Immature natural killer cell (primary cell): ENCODE results near the gene RAD21L1. TPM values are rescaled to one million over a fixed set of nuclear protein-coding genes. Genes with fewer than 3 reads are reported as not detected.
A peak's percentile ranks its signal among the peaks of the same experiment; 100 is the strongest.

Experiments used
- DNase-seq, 3 donors: peaks; one replicate each; pipeline ENCODE4 v3.0.0; 2022; ENCODE audit warnings: mixed read lengths in 1 of 3
- H3K27ac Mint-ChIP-seq, 6 donors: one replicate each; pipeline ENCODE4 v1.8.0; 2020; ENCODE audit warnings: mixed read lengths in 6 of 6, mild to moderate bottlenecking in 5 of 6, inconsistent platforms in 4 of 6, moderate library complexity in 3 of 6
- H3K27me3 Mint-ChIP-seq, 3 donors: one replicate each; pipeline ENCODE4 v1.8.0; 2020 to 2021; ENCODE audit warnings: low read depth in 3 of 3, mild to moderate bottlenecking in 3 of 3, mixed read lengths in 3 of 3, moderate library complexity in 3 of 3, inconsistent platforms in 1 of 3
- H3K36me3 Mint-ChIP-seq, 3 donors: one replicate each; pipeline ENCODE4 v1.8.0; 2020; ENCODE audit warnings: mixed read lengths in 3 of 3, inconsistent platforms in 2 of 3, mild to moderate bottlenecking in 2 of 3
- H3K4me1 Mint-ChIP-seq, 2 donors: one replicate each; pipeline ENCODE4 v1.8.0; 2020; ENCODE audit warnings: inconsistent platforms in 2 of 2, mild to moderate bottlenecking in 2 of 2, mixed read lengths in 2 of 2, moderate library complexity in 1 of 2
- H3K4me3 Mint-ChIP-seq, 5 donors: one replicate each; pipeline ENCODE4 v1.8.0; 2020; ENCODE audit warnings: mild to moderate bottlenecking in 5 of 5, mixed read lengths in 5 of 5, inconsistent platforms in 3 of 5, moderate library complexity in 3 of 5
- H3K9me3 Mint-ChIP-seq, 6 donors: one replicate each; pipeline ENCODE4 v1.8.0; 2020; ENCODE audit warnings: mild to moderate bottlenecking in 6 of 6, mixed read lengths in 6 of 6, inconsistent platforms in 4 of 6, moderate library complexity in 3 of 6
- polyA plus RNA-seq, 3 donors: library from polyadenylated mRNA; unstranded; fragments of 300-500 nt; fragmentation: Illumina TruSeq; gene quantifications; one replicate each; pipeline ENCODE4 v1.2.3, GENCODE V29; 2021

RAD21L1 gene
- polyA plus RNA-seq = not detected

DNA sequence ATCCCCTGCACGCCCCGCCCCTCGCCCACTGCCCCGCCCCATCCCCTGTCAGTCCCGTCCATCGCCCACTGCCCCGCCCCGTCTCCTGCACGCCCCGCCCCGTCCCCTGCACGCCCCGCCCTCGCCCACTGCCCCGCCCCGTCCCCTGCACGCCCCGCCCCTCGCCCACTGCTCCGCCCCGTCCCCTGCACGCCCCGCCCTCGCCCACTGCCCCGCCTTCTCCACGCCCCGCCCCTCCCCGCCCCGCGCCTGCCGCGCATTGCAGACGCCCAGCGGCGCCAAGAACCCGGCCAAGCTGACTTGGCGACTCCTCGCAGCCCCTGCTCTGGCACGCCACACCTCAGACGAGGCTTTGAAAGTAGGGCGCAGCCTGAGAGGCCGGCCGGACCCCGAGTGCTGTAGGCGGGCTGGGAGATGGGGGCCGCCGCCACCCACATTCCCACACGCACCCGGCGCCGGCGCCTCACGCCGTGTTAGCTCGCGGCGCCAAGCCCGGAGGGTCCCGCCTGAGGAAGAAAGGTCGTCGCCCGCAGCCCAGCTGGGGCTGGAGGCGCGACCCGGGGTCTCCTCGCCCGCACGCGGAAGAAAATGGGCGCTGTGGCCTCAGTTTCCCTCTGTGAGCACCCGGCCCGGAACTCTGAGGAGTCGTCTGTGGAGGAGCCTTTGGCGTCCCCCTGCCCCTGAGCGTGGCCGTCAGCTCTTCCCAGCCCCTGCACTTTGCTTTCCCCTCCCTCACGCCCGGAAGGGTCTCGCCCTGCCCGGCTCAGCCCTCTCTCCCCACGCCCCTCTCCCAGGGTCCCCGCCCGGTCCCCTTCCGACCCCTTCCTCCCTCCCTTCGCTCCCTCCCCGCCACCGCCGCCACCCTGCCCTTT, at the start of gene RAD21L1:
RAD21L1 (plus strand) TSS at position 262 of the 872 bp plus-strand sequence. CDS start 2,410 bp downstream, outside the sequence.
- peak within 1 kb of the TSS in 1 of 6 donors; percentile 19 for H3K27ac Mint-ChIP-seq
- H3K4me3 Mint-ChIP-seq = peak within 1 kb of the TSS; percentile 76 to 84 (median 79)
- H3K27me3 Mint-ChIP-seq = peaks cover 5 to 17% (median 10%) of the 10 kb centered on the region in 3 donors
- peaks cover 0 to 12% (median 0%) of the 10 kb centered on the region in 6 donors for H3K9me3 Mint-ChIP-seq
- DNase-seq = peak; percentile 39 to 53 (median 48)
- H3K4me1 Mint-ChIP-seq = peaks cover 11 to 13% of the 10 kb centered on the region in 2 donors
- no peaks in the 10 kb centered on the region for H3K36me3 Mint-ChIP-seq

DNA sequence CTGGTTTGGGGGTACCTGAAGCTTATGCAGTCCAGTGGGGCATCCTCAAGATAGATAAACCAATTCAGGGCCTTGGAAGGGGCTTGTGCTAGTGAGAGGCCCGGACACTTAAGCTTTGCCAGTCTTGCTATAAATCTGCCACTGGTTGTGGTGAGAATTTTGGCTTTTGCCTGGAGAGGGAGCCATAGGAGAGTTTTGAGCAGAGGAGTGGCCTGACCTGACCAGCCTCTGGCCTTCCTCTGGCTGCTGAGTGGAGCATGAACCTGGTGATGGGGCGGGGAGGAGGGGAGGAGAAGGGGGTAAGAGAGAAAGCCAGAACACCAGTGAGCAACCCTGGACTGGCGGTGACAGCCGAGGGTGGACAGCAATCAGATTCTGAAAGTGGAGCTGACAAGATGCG, 48.2 kb upstream of the RAD21L1 start:
- no peak overlapping the region for H3K27ac Mint-ChIP-seq
- H3K4me3 Mint-ChIP-seq = no peak overlapping the region
- peaks cover 13 to 39% (median 17%) of the 10 kb centered on the region in 3 donors for H3K36me3 Mint-ChIP-seq
- H3K27me3 Mint-ChIP-seq = peaks cover 0 to 3% (median 2%) of the 10 kb centered on the region in 3 donors
- H3K9me3 Mint-ChIP-seq = no peaks in the 10 kb centered on the region
- no peak for DNase-seq
- no peaks in the 10 kb centered on the region for H3K4me1 Mint-ChIP-seq

DNA sequence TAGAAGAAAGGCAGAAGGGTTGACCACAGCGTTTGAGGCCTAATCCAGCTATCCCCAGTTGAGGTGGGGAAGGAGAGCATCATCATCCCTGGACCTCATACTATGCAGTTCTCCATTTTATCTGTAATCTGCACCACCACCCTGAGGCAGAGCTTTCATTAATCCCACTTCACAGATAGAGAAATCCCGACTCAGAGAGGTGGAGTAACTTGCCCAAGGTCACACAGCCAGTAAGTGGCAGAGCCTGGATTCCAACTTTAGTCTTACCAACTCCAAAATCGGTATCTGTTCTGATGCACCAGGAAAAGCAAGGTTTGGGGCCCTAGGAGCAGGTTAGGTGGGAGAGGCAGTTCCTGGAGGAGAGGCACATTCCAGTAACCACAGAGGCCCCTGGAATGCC, 47.7 kb upstream of the RAD21L1 start:
- H3K27ac Mint-ChIP-seq = no peak overlapping the region
- no peaks in the 10 kb centered on the region for H3K4me1 Mint-ChIP-seq
- H3K9me3 Mint-ChIP-seq = no peaks in the 10 kb centered on the region
- no peak for DNase-seq
- H3K36me3 Mint-ChIP-seq = peaks cover 12 to 35% (median 13%) of the 10 kb centered on the region in 3 donors
- H3K4me3 Mint-ChIP-seq = no peak overlapping the region
- peaks cover 0 to 3% (median 2%) of the 10 kb centered on the region in 3 donors for H3K27me3 Mint-ChIP-seq

DNA sequence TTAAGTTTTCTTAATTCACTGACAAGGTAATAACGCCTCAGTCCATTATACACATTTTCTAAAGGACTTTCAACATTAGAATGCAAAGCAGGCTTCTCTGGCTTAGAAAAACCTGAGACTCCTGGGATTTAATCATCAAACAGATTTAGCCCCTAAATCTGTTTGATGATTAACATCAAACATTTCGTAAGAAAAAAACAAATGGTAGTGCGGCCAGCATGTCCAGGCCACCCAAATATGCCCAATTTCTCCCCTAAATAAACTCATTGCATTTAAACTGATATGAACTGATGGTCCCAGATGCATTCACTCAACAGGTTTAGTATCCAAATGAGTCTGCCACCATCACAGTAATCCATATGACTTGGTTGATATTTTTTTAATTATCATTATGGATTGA, 47.2 kb upstream of the RAD21L1 start:
- H3K27ac Mint-ChIP-seq = no peak overlapping the region
- H3K27me3 Mint-ChIP-seq = peaks cover 0 to 3% (median 2%) of the 10 kb centered on the region in 3 donors
- H3K36me3 Mint-ChIP-seq = peaks cover 11 to 35% (median 13%) of the 10 kb centered on the region in 3 donors
- peaks cover 0 to 3% of the 10 kb centered on the region in 2 donors for H3K4me1 Mint-ChIP-seq
- no peaks in the 10 kb centered on the region for H3K9me3 Mint-ChIP-seq
- DNase-seq = no peak
- no peak overlapping the region for H3K4me3 Mint-ChIP-seq

DNA sequence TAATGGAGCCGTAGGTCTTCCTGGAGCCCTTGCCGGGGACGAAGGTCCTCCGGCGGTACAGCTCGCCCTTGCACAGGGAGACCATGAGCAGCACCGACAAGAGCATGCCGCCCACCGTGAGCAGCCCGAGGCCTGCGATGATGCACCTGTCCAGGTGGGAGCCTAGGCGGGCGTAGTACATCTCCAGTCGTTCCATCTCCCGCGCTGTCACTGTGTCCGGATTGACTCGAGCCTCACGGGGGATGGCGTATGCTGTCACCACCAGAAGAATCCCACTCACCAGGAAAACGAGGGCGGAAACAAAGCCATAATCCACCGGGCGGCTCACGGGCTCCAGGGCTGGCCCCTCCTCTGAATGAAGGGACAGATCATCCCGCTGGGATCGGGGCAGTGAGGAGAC, 44.9 kb upstream of the RAD21L1 start:
- H3K4me1 Mint-ChIP-seq = peaks cover 9 to 11% of the 10 kb centered on the region in 2 donors

DNA sequence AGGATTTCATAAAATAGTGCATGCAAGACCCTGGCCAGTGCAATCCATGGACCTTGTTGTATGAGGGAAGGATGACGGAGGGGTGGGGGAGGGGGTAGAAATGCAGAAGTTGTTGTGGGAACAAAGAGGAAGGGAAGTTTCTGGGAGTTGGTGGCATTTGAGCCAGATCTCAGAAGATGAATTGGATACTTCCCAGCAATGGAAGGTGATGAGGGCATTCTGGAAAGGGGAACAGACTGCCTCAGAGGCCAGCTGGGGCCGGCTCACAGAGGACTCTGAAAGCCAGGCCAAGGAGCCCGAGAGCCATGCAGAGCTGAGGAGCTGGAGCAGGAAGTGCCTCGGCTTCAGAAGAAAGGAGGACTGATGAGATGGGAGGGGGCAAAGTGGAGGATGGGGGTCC, 43.7 kb upstream of the RAD21L1 start:
- DNase-seq = no peak
- peaks cover 0 to 14% (median 6%) of the 10 kb centered on the region in 3 donors for H3K36me3 Mint-ChIP-seq
- no peak overlapping the region for H3K4me3 Mint-ChIP-seq
- peaks cover 5 to 11% (median 7%) of the 10 kb centered on the region in 3 donors for H3K27me3 Mint-ChIP-seq
- H3K4me1 Mint-ChIP-seq = peaks cover 12 to 14% of the 10 kb centered on the region in 2 donors
- no peak overlapping the region for H3K27ac Mint-ChIP-seq
- H3K9me3 Mint-ChIP-seq = no peaks in the 10 kb centered on the region

More for the DNA sequence above, 44.9 kb upstream of the RAD21L1 start:
- Mint-ChIP-seq H3K27me3 (peaks cover 5 to 7% (median 7%) of the 10 kb centered on the region in 3 donors), H3K9me3 (no peaks in the 10 kb centered on the region), H3K36me3 (peaks cover 4 to 23% (median 6%) of the 10 kb centered on the region in 3 donors), H3K4me3 (no peak overlapping the region), H3K27ac (no peak overlapping the region)
- DNase-seq = no peak

DNA sequence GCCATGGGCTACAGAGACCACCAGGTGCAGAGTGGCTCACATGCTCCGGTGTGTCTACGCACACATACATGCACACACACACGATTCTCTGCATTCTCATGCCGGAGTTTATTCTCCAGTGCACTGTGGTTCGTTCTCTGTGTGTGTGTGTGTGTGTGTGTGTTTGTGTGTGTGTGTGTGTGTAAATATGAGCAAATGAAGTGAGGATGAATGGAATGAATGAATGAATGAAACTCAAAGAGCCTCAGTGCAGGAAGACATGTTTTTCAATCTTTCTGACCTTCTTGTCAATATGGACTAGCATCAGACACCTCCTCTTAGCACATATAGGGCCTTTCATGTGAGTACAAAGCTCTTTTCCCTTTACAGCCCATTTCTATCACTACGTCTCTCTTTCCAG, 42.7 kb upstream of the RAD21L1 start:
- Mint-ChIP-seq H3K27me3 (peaks cover 5 to 11% (median 7%) of the 10 kb centered on the region in 3 donors), H3K27ac (no peak overlapping the region), H3K4me3 (peak overlapping the region in 2 of 5 donors; percentile 25 to 48), H3K36me3 (peaks cover 0 to 9% (median 6%) of the 10 kb centered on the region in 3 donors), H3K9me3 (no peaks in the 10 kb centered on the region), H3K4me1 (peaks cover 12 to 14% of the 10 kb centered on the region in 2 donors)
- no peak for DNase-seq

DNA sequence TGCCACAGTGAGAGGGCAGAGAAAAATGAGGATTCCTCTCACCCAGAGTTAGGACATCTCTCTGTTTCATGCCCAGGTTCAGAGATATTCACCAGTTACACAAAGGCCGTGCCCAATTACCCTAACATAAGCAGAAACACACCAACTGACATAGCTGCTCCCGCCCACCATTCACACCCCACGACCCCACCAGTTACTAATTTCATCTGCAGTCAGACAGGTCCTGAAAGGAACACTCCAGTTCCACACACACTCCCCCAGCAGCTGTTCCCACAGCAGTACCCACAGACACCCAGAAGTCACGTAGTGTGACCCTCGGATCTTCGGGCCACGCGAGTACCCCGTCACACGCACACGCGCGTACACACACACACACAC, 41.6 kb upstream of the RAD21L1 start:
- H3K4me1 Mint-ChIP-seq = peaks cover 12 to 14% of the 10 kb centered on the region in 2 donors

DNA sequence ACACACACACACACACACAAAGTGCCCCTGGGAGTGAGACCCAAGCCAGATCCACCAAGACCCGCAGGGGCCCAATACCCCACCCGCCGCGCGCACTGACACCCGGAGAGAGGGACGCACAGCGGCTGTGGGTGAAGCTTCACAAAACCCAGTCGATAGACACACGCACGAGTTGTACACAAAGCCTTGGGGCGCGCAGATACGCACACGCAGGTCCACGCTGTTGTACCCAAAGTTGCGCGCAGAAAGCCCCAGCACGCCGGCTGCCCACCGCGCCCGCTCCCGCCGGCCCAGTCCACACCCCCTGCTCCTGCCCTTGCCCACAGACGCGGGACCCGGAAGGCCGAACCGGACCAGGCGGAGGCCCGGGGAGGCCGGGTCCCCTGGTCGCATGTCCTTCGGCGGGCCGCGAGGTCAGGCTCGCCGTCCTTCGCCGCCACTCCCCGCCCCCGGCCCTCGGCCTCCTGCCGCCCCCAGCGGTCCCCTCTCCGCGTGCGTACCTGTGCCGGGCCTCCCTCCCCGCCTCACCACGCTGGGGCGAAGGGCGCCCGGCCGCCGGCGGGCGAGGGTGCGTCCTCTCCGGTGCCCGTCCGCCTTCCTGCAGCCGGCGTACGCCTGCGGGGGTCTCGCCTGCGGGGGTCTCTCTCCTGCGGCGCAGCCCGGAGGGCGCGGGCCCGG, 41.1 kb upstream of the RAD21L1 start, which contains the start of gene TMEM74B:
TMEM74B (minus strand) TSS at position 344 of the 678 bp plus-strand sequence. CDS start 1,180 bp downstream, outside the sequence.
- Mint-ChIP-seq H3K36me3 (peaks cover 0 to 5% (median 1%) of the 10 kb centered on the region in 3 donors), H3K9me3 (no peaks in the 10 kb centered on the region), H3K4me1 (peaks cover 12 to 14% of the 10 kb centered on the region in 2 donors), H3K27ac (no peak within 1 kb of the TSS), H3K4me3 (peak within 1 kb of the TSS; percentile 51 to 71 (median 58)), H3K27me3 (peaks cover 5 to 11% (median 7%) of the 10 kb centered on the region in 3 donors)
- no peak for DNase-seq

More for the DNA sequence above, 41.6 kb upstream of the RAD21L1 start:
- no peak for DNase-seq
- H3K27ac Mint-ChIP-seq = no peak overlapping the region
- no peaks in the 10 kb centered on the region for H3K9me3 Mint-ChIP-seq
- peaks cover 0 to 9% (median 6%) of the 10 kb centered on the region in 3 donors for H3K36me3 Mint-ChIP-seq
- peak overlapping the region; percentile 51 to 71 (median 58) for H3K4me3 Mint-ChIP-seq
- peaks cover 5 to 11% (median 7%) of the 10 kb centered on the region in 3 donors for H3K27me3 Mint-ChIP-seq

DNA sequence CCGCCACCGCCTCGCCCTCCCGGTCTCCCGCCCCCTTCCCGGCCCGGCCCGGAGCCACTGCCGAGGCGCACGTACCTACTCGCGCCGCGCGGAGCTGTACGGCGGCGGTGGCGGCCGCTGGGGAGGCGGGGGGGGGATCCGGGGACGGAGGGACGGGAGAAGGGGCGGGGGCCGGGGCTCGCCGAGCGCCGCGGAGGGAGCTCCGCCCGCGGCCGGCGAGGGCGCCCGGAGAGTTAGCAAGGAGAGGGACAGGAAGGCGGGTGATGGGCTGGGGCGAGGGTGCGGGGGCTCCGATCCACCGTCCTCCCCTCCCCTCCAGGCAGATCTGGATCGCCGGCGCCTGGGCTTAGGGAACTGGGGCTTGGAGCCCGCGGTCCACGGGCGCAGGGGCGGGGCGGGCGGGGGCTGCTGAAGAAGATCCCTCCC, 40.5 kb upstream of the RAD21L1 start:
- H3K27me3 Mint-ChIP-seq = peaks cover 5 to 11% (median 9%) of the 10 kb centered on the region in 3 donors
- H3K36me3 Mint-ChIP-seq = peaks cover 0 to 3% (median 0%) of the 10 kb centered on the region in 3 donors
- H3K9me3 Mint-ChIP-seq = no peaks in the 10 kb centered on the region
- no peak overlapping the region for H3K4me3 Mint-ChIP-seq
- no peak for DNase-seq
- H3K4me1 Mint-ChIP-seq = peaks cover 12 to 14% of the 10 kb centered on the region in 2 donors
- H3K27ac Mint-ChIP-seq = no peak overlapping the region

DNA sequence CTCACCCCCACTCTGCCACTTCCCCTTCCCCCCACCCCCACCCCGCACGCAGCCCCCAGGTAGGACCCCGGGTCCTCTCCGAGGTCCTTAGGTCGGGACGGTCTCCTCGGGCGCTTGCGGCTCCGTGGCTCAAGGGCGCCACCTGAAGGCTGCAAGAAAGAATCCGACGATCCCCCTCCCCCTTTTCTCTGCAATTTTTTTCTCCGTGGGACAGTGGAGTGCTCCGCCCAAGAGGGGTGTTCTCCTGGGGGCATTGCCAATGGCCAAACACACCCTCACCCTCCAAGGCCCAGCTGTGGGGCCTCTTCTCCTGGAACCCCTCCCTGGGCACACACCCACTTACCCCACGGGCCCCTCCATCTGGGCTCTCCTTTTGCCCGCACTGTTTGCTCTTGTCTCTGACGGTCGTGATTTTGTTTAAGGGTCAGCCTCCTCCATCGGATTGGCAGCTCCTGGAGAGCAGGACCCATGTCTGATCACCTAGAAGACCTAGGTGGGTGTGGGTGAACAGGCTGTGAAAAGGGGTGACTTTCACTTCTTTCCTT, 40.0 kb upstream of the RAD21L1 start:
- DNase-seq = peak in 1 of 3 donors; percentile 9
- H3K27ac Mint-ChIP-seq = no peak overlapping the region

DNA sequence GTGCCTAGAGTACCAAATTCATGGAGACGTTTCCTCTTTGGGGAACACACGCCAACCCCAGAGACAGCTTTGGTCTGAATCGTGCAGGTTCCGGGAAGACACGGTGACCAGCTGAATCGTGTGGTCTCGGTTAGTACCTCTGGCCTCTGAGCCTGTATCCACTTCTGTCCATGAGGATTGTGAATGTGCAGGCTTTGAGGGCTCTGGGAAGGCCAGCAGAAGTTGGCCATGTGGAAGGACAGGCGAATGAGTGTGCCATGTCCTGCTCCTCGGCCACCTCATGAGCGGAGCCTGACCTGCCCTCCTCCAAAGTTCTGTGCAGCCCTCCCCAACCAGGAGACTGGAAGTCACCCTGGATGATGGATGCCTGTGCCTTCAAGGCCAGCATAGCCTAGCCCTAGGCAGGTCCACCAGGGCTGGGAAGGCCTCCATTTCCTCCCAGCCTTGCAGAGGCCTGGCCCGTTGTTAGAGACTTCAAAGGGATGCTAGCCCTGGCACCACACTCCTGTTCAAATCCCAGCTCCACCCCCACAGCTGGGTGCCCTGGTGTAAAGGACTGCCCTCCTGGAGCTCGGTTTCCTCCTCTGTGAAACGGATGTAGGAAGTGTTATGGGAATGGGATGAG, 39.4 kb upstream of the RAD21L1 start:
- Mint-ChIP-seq H3K27me3 (peaks cover 5 to 11% (median 9%) of the 10 kb centered on the region in 3 donors), H3K27ac (no peak overlapping the region), H3K36me3 (peaks cover 0 to 3% (median 0%) of the 10 kb centered on the region in 3 donors), H3K4me1 (peaks cover 12 to 14% of the 10 kb centered on the region in 2 donors), H3K9me3 (no peaks in the 10 kb centered on the region), H3K4me3 (peak overlapping the region in 2 of 5 donors; percentile 49 to 71)
- no peak for DNase-seq

More for the DNA sequence above, 40.0 kb upstream of the RAD21L1 start:
- Mint-ChIP-seq H3K4me1 (peaks cover 12 to 14% of the 10 kb centered on the region in 2 donors), H3K36me3 (peaks cover 0 to 3% (median 0%) of the 10 kb centered on the region in 3 donors), H3K27me3 (peaks cover 5 to 11% (median 9%) of the 10 kb centered on the region in 3 donors), H3K4me3 (peak overlapping the region in 4 of 5 donors; percentile 49 to 71 (median 56)), H3K9me3 (no peaks in the 10 kb centered on the region)
